HCT116 (cell line): ENCODE results near the gene OTUD7B. TPM values are rescaled to one million over a fixed set of nuclear protein-coding genes. Genes with fewer than 3 reads are reported as not detected.

Experiments
- ATAC-seq: fragments of 200-7000 bp; cut with Tn5 transposase; 2 replicates; pipeline ENCODE4 v1.9.1; 2020; ENCODE audit warnings: mild to moderate bottlenecking, moderate library complexity
- BruUV-seq: library from RNA; stranded (reverse); fragments of 400-500 nt; replicated peaks from 2 replicates; lab custom pipeline; 2021; lab: Mats Ljungman, UMichigan
- CTCF ChIA-PET: fragments of 300-600 bp; sonication (Branson Sonifier 250); formaldehyde crosslinking; loops from one replicate; lab custom pipeline; 2021; ENCODE audit warnings: antibody characterized with exemption; lab: Charles Lee
- POLR2A ChIA-PET: fragments of 300-600, 350-600 bp; sonication (Branson Sonifier 250); formaldehyde crosslinking; loops from one replicate; lab custom pipeline; 2021; ENCODE audit warnings: antibody characterized with exemption; lab: Charles Lee
- RAD21 ChIA-PET, 2 experiments: fragments of 300-600 bp; sonication (Branson Sonifier 250); formaldehyde crosslinking; loops; one replicate each; lab custom pipeline; 2023; ENCODE audit warnings: low total read pairs in 2 of 2; ENCODE audit not compliant: uncharacterized antibody in 2 of 2, unreplicated experiment in 2 of 2, low non-redundant PET in 1 of 2; lab: Charles Lee
- DNase-seq: peaks from one replicate; pipeline ENCODE4 v3.0.0-alpha.2; 2010; ENCODE audit warnings: low read depth, low spot score
- H2AFZ ChIP-seq: fragments of 200-600 bp; shearing (Covaris generic), sonication (generic); 2 replicates; pipeline ENCODE4 v1.6.1; 2017; ENCODE audit warnings: low read depth, mixed run types, mixed read lengths, antibody characterized with exemption, low read length; ENCODE audit not compliant: poor library complexity, severe bottlenecking
- H3K27ac ChIP-seq: 2 replicates; pipeline ENCODE4 v1.5.1; 2012; ENCODE audit warnings: low read depth, low read length
- H3K27me3 ChIP-seq: fragments of 200-600 bp; sonication (generic); 2 replicates; pipeline ENCODE4 v1.6.1; 2016; ENCODE audit warnings: mixed run types, low read length, mixed read lengths; ENCODE audit not compliant: insufficient read depth
- H3K36me3 ChIP-seq, 2 experiments: fragments of 200-500 bp in 1 of 2; fragments of 200-600 bp in 1 of 2; sonication (Bioruptor generic) in 1 of 2; sonication (generic) in 1 of 2; 2 replicates each; pipeline versions ENCODE4 v1.5.1 to v1.6.1; 2014 to 2016; ENCODE audit warnings: low read length in 2 of 2, inconsistent platforms in 1 of 2, mixed read lengths in 1 of 2, mixed run types in 1 of 2; ENCODE audit not compliant: insufficient read depth in 2 of 2, control insufficient read depth in 1 of 2
- H3K4me1 ChIP-seq, 2 experiments: fragments of 200-600 bp in 1 of 2; sonication (generic) in 1 of 2; 2 replicates each; pipeline versions ENCODE4 v1.5.1 to v1.6.1; 2012 to 2017; ENCODE audit warnings: low read length in 2 of 2, inconsistent platforms in 1 of 2, mild to moderate bottlenecking in 1 of 2, mixed read lengths in 1 of 2, mixed run types in 1 of 2, moderate library complexity in 1 of 2; ENCODE audit not compliant: insufficient read depth in 2 of 2, control insufficient read depth in 1 of 2
- H3K4me2 ChIP-seq: fragments of 200-600 bp; sonication (generic); 2 replicates; pipeline ENCODE4 v1.6.1; 2017; ENCODE audit warnings: mixed run types, low read length, mixed read lengths
- H3K4me3 ChIP-seq, 2 experiments: fragments of 200-600 bp in 1 of 2; sonication (generic) in 1 of 2; replicated peaks in 1 of 2; 2 replicates each; pipeline ENCODE4 v1.5.1; 2011 to 2016; ENCODE audit warnings: low read length in 2 of 2, control low read depth in 1 of 2, low read depth in 1 of 2, mild to moderate bottlenecking in 1 of 2, mixed read lengths in 1 of 2, mixed run types in 1 of 2
- H3K79me2 ChIP-seq: fragments of 200-600 bp; sonication (generic); 2 replicates; pipeline ENCODE4 v1.6.1; 2017; ENCODE audit warnings: mild to moderate bottlenecking, mixed run types, low read length, moderate library complexity, mixed read lengths; ENCODE audit not compliant: insufficient read depth
- H3K9ac ChIP-seq: fragments of 200-600 bp; sonication (generic); 2 replicates; pipeline ENCODE4 v1.6.1; 2016; ENCODE audit warnings: low read length, mixed read lengths
- H3K9me2 ChIP-seq: fragments of 200-600 bp; sonication (generic), shearing (Covaris generic); 2 replicates; pipeline ENCODE4 v1.6.1; 2017; ENCODE audit warnings: mixed run types, mild to moderate bottlenecking, moderate library complexity; ENCODE audit not compliant: insufficient read depth
- H3K9me3 ChIP-seq, 2 experiments: fragments of 200-500 bp in 1 of 2; fragments of 200-600 bp in 1 of 2; sonication (Bioruptor generic) in 1 of 2; sonication (generic) in 1 of 2; 2 replicates each; pipeline ENCODE4 v1.6.1; 2014 to 2017; ENCODE audit warnings: low read length in 2 of 2, mixed read lengths in 2 of 2, inconsistent platforms in 1 of 2, low read depth in 1 of 2, mild to moderate bottlenecking in 1 of 2, mixed run types in 1 of 2, moderate library complexity in 1 of 2; ENCODE audit not compliant: control insufficient read depth in 1 of 2, insufficient read depth in 1 of 2
- H4K20me1 ChIP-seq: fragments of 200-600 bp; sonication (generic), shearing (Covaris generic); 2 replicates; pipeline ENCODE4 v1.6.1; 2017; ENCODE audit warnings: mixed run types, mild to moderate bottlenecking, moderate library complexity; ENCODE audit not compliant: insufficient read depth
- CEBPB ChIP-seq: IDR thresholded peaks from 2 replicates; pipeline ENCODE4 v1.6.1; 2012; ENCODE audit warnings: low read depth
- CTCF ChIP-seq, 3 experiments: fragments of 200-600 bp in 1 of 3; sonication (generic) in 1 of 3; IDR thresholded peaks in 2 of 3; conservative IDR thresholded peaks in 1 of 3; 2 replicates each; pipeline ENCODE4 v1.5.1; 2012 to 2017; ENCODE audit warnings: low read depth in 2 of 3, low read length in 2 of 3, antibody characterized with exemption in 1 of 3, borderline replicate concordance in 1 of 3, control low read depth in 1 of 3, mild to moderate bottlenecking in 1 of 3, mixed read lengths in 1 of 3, mixed run types in 1 of 3, moderate library complexity in 1 of 3; ENCODE audit not compliant: insufficient read depth in 1 of 3
- EGR1 ChIP-seq: IDR thresholded peaks from 2 replicates; pipeline ENCODE4 v1.6.1; 2012; ENCODE audit warnings: low read depth
- ELF1 ChIP-seq: IDR thresholded peaks from 2 replicates; pipeline ENCODE4 v1.6.1; 2012; ENCODE audit warnings: low read depth, borderline replicate concordance
- EZH2 ChIP-seq: fragments of 200-600 bp; sonication (generic); IDR thresholded peaks from 2 replicates; pipeline ENCODE4 v1.6.1; 2017; ENCODE audit warnings: antibody characterized with exemption, mixed run types
- JUND ChIP-seq: IDR thresholded peaks from 2 replicates; pipeline ENCODE4 v1.6.1; 2012
- MAX ChIP-seq: IDR thresholded peaks from 2 replicates; pipeline ENCODE4 v1.6.1; 2012
- POLR2AphosphoS5 ChIP-seq: IDR thresholded peaks from 2 replicates; pipeline ENCODE4 v1.6.1; 2011; ENCODE audit warnings: mild to moderate bottlenecking, low read depth, low read length, moderate library complexity
- RAD21 ChIP-seq: IDR thresholded peaks from 2 replicates; pipeline ENCODE4 v1.6.1; 2012; ENCODE audit warnings: low read depth, mild to moderate bottlenecking
- REST ChIP-seq: IDR thresholded peaks from 2 replicates; pipeline ENCODE4 v1.6.1; 2012; ENCODE audit warnings: low read depth
- SIN3A ChIP-seq: IDR thresholded peaks from 2 replicates; pipeline ENCODE4 v1.6.1; 2012; ENCODE audit warnings: low read depth
- SP1 ChIP-seq: IDR thresholded peaks from 2 replicates; pipeline ENCODE4 v1.6.1; 2012; ENCODE audit warnings: low read depth
- SRF ChIP-seq: IDR thresholded peaks from 2 replicates; pipeline ENCODE4 v1.6.1; 2012; ENCODE audit warnings: low read depth
- YY1 ChIP-seq: IDR thresholded peaks from 2 replicates; pipeline ENCODE4 v1.6.1; 2011; ENCODE audit warnings: low read length, low read depth, moderate library complexity, mild to moderate bottlenecking; ENCODE audit not compliant: insufficient replicate concordance; ENCODE audit errors: extremely low read depth
- ZBTB33 ChIP-seq: IDR thresholded peaks from 2 replicates; pipeline ENCODE4 v1.6.1; 2011; ENCODE audit warnings: mild to moderate bottlenecking, low read length, moderate library complexity; ENCODE audit not compliant: insufficient replicate concordance; ENCODE audit errors: extremely low read depth
- ZFX ChIP-seq: fragments of 450-650 bp; IDR thresholded peaks from 2 replicates; pipeline ENCODE4 v1.6.1; 2017
- ZNF274 ChIP-seq: fragments of 200-500 bp; sonication (Bioruptor generic); IDR thresholded peaks from 2 replicates; pipeline ENCODE4 v1.6.1; 2014; ENCODE audit warnings: mild to moderate bottlenecking, low read depth, low read length, inconsistent platforms
- intact Hi-C: fragments of 100-400 bp; cut with micrococcal nuclease; formaldehyde crosslinking; loops from 2 replicates; pipeline ENCODE4 v1.10.0; 2022
- total RNA-seq: library from RNA; stranded (reverse); gene quantifications from one replicate; pipeline ENCODE4 v1.2.1, GENCODE V29; 2021; ENCODE audit not compliant: unreplicated experiment

The OTUD7B gene
- total RNA-seq, 1 experiment from 2014 or later, result 23.7 TPM

- TF ChIP-seq RAD21 (no peak), EZH2 (no peak), POLR2AphosphoS5 (peak; percentile 91), SRF (no peak), ELF1 (no peak; the same call in 1 of the 2 replicates)
- TF ChIP-seq, all 23 proteins: peak for 7
These were observed 110.9 kb downstream of the OTUD7B start, which contains the start of gene BOLA1 (continued) for GRCh38 chr1:149899460-149900284.

GRCh38 chr1:149896575-149896974 lies 114.0 kb downstream of the OTUD7B start:
- RAD21 ChIA-PET, result no interaction called here
- no peaks in the 10 kb centered on the region for H3K27me3 ChIP-seq
- H2AFZ ChIP-seq, result no peak overlapping the region
- POLR2A ChIA-PET, result no interaction called here
- H3K9me3 ChIP-seq, result no peaks in the 10 kb centered on the region
- H3K27ac ChIP-seq, result no peak overlapping the region
- CTCF ChIA-PET, result no interaction called here
- H3K9ac ChIP-seq, result no peak overlapping the region
- no peaks in the 10 kb centered on the region for H3K9me2 ChIP-seq
- peaks cover 8% of the 10 kb centered on the region for H3K79me2 ChIP-seq
- no peaks in the 10 kb centered on the region; a peak in 1 of 4 replicates for H3K36me3 ChIP-seq
- intact Hi-C loops, result no loop called here
- DNase-seq, result no peak
- H3K4me3 ChIP-seq, result no peak overlapping the region
- no peaks in the 10 kb centered on the region for H4K20me1 ChIP-seq
- no peak for ATAC-seq
- H3K4me2 ChIP-seq, result no peak overlapping the region
- no TSS peak for BruUV-seq
- peaks cover 0 to 14% of the 10 kb centered on the region in 2 experiments; a peak in 2 of 4 replicates for H3K4me1 ChIP-seq
- TF ChIP-seq REST, result no peak
- no peak for TF ChIP-seq YY1
- no peak for TF ChIP-seq ELF1
- no peak for TF ChIP-seq EGR1
- TF ChIP-seq POLR2AphosphoS5, result no peak
- TF ChIP-seq CEBPB, result no peak
- no peak for TF ChIP-seq MAX
- TF ChIP-seq ZNF274, result no peak
- TF ChIP-seq CTCF (IDR thresholded peaks at IDR 0.05 in 2 of 3, conservative IDR thresholded peaks at IDR 0.05 in 1 of 3; ENCODE audit: borderline replicate concordance in 1 of 3, insufficient read depth in 1 of 3, low read depth in 2 of 3, low read length in 2 of 3), result no peak
- TF ChIP-seq ZBTB33, result no peak
- TF ChIP-seq SP1, result no peak
- TF ChIP-seq SIN3A, result no peak
- no peak for TF ChIP-seq SRF
- TF ChIP-seq JUND, result no peak
- TF ChIP-seq ZFX, result no peak
